Measurements from ENCODE around the gene RNU6-9. TPM values are rescaled to one million over a fixed set of nuclear protein-coding genes. Genes with fewer than 3 reads are reported as not detected.

The RNU6-9 gene
- total RNA-seq, 1 donor from 2014 or later = not detected

GRCh38 chr19:896434-896833 is 3.1 kb downstream of the RNU6-9 start:
- H3K4me3 Mint-ChIP-seq (ENCODE audit: unreplicated experiment) = no peak overlapping the region
- DNase-seq = no peak
- TF ChIP-seq CTCF (IDR thresholded peaks at IDR 0.05; ENCODE audit: partially characterized antibody, unreplicated experiment) = no peak
- no peaks in the 10 kb centered on the region for H3K36me3 Mint-ChIP-seq (ENCODE audit: unreplicated experiment)
- H3K9me3 Mint-ChIP-seq (ENCODE audit: unreplicated experiment) = peaks cover 19% of the 10 kb centered on the region
- H3K27ac Mint-ChIP-seq (ENCODE audit: unreplicated experiment) = no peak overlapping the region
- H3K27me3 Mint-ChIP-seq (ENCODE audit: unreplicated experiment) = peaks cover 20% of the 10 kb centered on the region
- H3K4me1 Mint-ChIP-seq (ENCODE audit: low read depth, unreplicated experiment) = peaks cover 6% of the 10 kb centered on the region

- Mint-ChIP-seq H3K4me1 (ENCODE audit: low read depth, unreplicated experiment) (peaks cover 6% of the 10 kb centered on the region), H3K4me3 (ENCODE audit: unreplicated experiment) (no peak overlapping the region), H3K9me3 (ENCODE audit: unreplicated experiment) (peaks cover 19% of the 10 kb centered on the region), H3K27me3 (ENCODE audit: unreplicated experiment) (peaks cover 20% of the 10 kb centered on the region), H3K36me3 (ENCODE audit: unreplicated experiment) (no peaks in the 10 kb centered on the region), H3K27ac (ENCODE audit: unreplicated experiment) (no peak overlapping the region)
- TF ChIP-seq CTCF (IDR thresholded peaks at IDR 0.05; ENCODE audit: partially characterized antibody, unreplicated experiment) = no peak
- no peak for DNase-seq
These were observed 3.7 kb downstream of the RNU6-9 start for GRCh38 chr19:896999-897398.

- DNase-seq = peak; percentile 58
- peak; percentile 48 for TF ChIP-seq CTCF (IDR thresholded peaks at IDR 0.05; ENCODE audit: partially characterized antibody, unreplicated experiment)
These were observed 4.3 kb downstream of the RNU6-9 start for GRCh38 chr19:897442-898039.

GRCh38 chr19:898663-899062 is 5.4 kb downstream of the RNU6-9 start:
- H3K36me3 Mint-ChIP-seq (ENCODE audit: unreplicated experiment) = no peaks in the 10 kb centered on the region
- H3K27me3 Mint-ChIP-seq (ENCODE audit: unreplicated experiment) = peaks cover 13% of the 10 kb centered on the region
- peak overlapping the region; percentile 82 for H3K27ac Mint-ChIP-seq (ENCODE audit: unreplicated experiment)
- TF ChIP-seq CTCF (IDR thresholded peaks at IDR 0.05; ENCODE audit: partially characterized antibody, unreplicated experiment) = no peak
- peak overlapping the region; percentile 69 for H3K4me3 Mint-ChIP-seq (ENCODE audit: unreplicated experiment)
- DNase-seq = peak; percentile 88
- peaks cover 12% of the 10 kb centered on the region for H3K9me3 Mint-ChIP-seq (ENCODE audit: unreplicated experiment)
- H3K4me1 Mint-ChIP-seq (ENCODE audit: low read depth, unreplicated experiment) = peaks cover 8% of the 10 kb centered on the region

More at GRCh38 chr19:897442-898039, 4.3 kb downstream of the RNU6-9 start:
- H3K27me3 Mint-ChIP-seq (ENCODE audit: unreplicated experiment) = peaks cover 20% of the 10 kb centered on the region
- no peaks in the 10 kb centered on the region for H3K36me3 Mint-ChIP-seq (ENCODE audit: unreplicated experiment)
- H3K4me1 Mint-ChIP-seq (ENCODE audit: low read depth, unreplicated experiment) = peaks cover 7% of the 10 kb centered on the region
- H3K9me3 Mint-ChIP-seq (ENCODE audit: unreplicated experiment) = peaks cover 15% of the 10 kb centered on the region
- H3K4me3 Mint-ChIP-seq (ENCODE audit: unreplicated experiment) = no peak overlapping the region
- no peak overlapping the region for H3K27ac Mint-ChIP-seq (ENCODE audit: unreplicated experiment)

GRCh38 chr19:899336-900042 is 6.2 kb downstream of the RNU6-9 start:
- Mint-ChIP-seq H3K4me1 (ENCODE audit: low read depth, unreplicated experiment) (peaks cover 12% of the 10 kb centered on the region), H3K27me3 (ENCODE audit: unreplicated experiment) (peaks cover 8% of the 10 kb centered on the region), H3K27ac (ENCODE audit: unreplicated experiment) (no peak overlapping the region), H3K36me3 (ENCODE audit: unreplicated experiment) (no peaks in the 10 kb centered on the region), H3K9me3 (ENCODE audit: unreplicated experiment) (peaks cover 8% of the 10 kb centered on the region), H3K4me3 (ENCODE audit: unreplicated experiment) (no peak overlapping the region)
- TF ChIP-seq CTCF (IDR thresholded peaks at IDR 0.05; ENCODE audit: partially characterized antibody, unreplicated experiment) = no peak
- DNase-seq = no peak
